Measurements from ENCODE around the gene MMRN2.

The MMRN2 gene

GRCh38 chr10:86899670-86900276 lies 57.6 kb downstream of the MMRN2 start:
- in situ Hi-C loops (cut with MboI; ENCODE audit: low sequenced_read_pairs), result loop anchor here (25.0 kb wide), 1 partner anchor 212 kb away; no protein-coding TSS in a partner anchor

GRCh38 chr10:86899132-86899531 lies 58.3 kb downstream of the MMRN2 start:
- in situ Hi-C loops (cut with MboI; ENCODE audit: low sequenced_read_pairs), result loop anchor here (25.0 kb wide), 1 partner anchor 212 kb away; no protein-coding TSS in a partner anchor

GRCh38 chr10:86898511-86898910 lies 58.9 kb downstream of the MMRN2 start:
- in situ Hi-C loops (cut with MboI; ENCODE audit: low sequenced_read_pairs), result loop anchor here (25.0 kb wide), 1 partner anchor 211 kb away; no protein-coding TSS in a partner anchor

GRCh38 chr10:86889997-86890396 lies 67.4 kb downstream of the MMRN2 start:
- in situ Hi-C loops (cut with MboI; ENCODE audit: low sequenced_read_pairs), result loop anchor here (25.0 kb wide), 1 partner anchor 203 kb away; no protein-coding TSS in a partner anchor

GRCh38 chr10:86888585-86889381 lies 68.6 kb downstream of the MMRN2 start:
- in situ Hi-C loops (cut with MboI; ENCODE audit: low sequenced_read_pairs), result loop anchor here (25.0 kb wide), 1 partner anchor 201 kb away; no protein-coding TSS in a partner anchor

All from HL-60/S4 treated with phorbol 12-myristate 13-acetate at 8.2 ng/mL for 4 days and 3 days (cell line).